Measurements from ENCODE around the gene HOXD10.
A peak's percentile ranks its signal among the peaks of the same experiment; 100 is the strongest.

Gene HOXD10

GRCh38 chr2:176115883-176116813, at the start of gene HOXD10:
HOXD10 (plus strand) TSS chr2:176116778; CDS start chr2:176116834, 56 bp downstream.
- DNase-seq, result no peak

GRCh38 chr2:176067589-176068418, 48.8 kb upstream of the HOXD10 start:
- DNase-seq, result no peak

GRCh38 chr2:176068419-176068832, 48.2 kb upstream of the HOXD10 start:
- no peak for DNase-seq

- no peak for DNase-seq
These were observed 45.0 kb upstream of the HOXD10 start for GRCh38 chr2:176071330-176072291.

GRCh38 chr2:176072292-176072669, 44.3 kb upstream of the HOXD10 start:
- no peak for DNase-seq

- no peak for DNase-seq
These were observed 43.4 kb upstream of the HOXD10 start for GRCh38 chr2:176072951-176073904.

GRCh38 chr2:176074919-176075425, 41.6 kb upstream of the HOXD10 start:
- no peak for DNase-seq

- DNase-seq, result peak; percentile 90
These were observed 41.1 kb upstream of the HOXD10 start for GRCh38 chr2:176075481-176075880.

- no peak for DNase-seq
These were observed 40.5 kb upstream of the HOXD10 start for GRCh38 chr2:176076063-176076462.

GRCh38 chr2:176076796-176077195, 39.8 kb upstream of the HOXD10 start:
- DNase-seq, result no peak

- no peak for DNase-seq
These were observed 37.9 kb upstream of the HOXD10 start for GRCh38 chr2:176078541-176079284.

GRCh38 chr2:176079285-176079830, 37.2 kb upstream of the HOXD10 start:
- DNase-seq, result no peak

- DNase-seq, result peak; percentile 69
These were observed 36.6 kb upstream of the HOXD10 start for GRCh38 chr2:176079831-176080539.

- no peak for DNase-seq
These were observed 35.8 kb upstream of the HOXD10 start for GRCh38 chr2:176080540-176081375.

GRCh38 chr2:176081376-176081836, 35.2 kb upstream of the HOXD10 start:
- no peak for DNase-seq

- no peak for DNase-seq
These were observed 34.6 kb upstream of the HOXD10 start for GRCh38 chr2:176081837-176082524.

GRCh38 chr2:176082525-176082823, 34.1 kb upstream of the HOXD10 start:
- DNase-seq, result no peak

Measured in NCI-H1694 (cell line).